H9 (cell line): ENCODE results near the gene GET3. TPM values are rescaled to one million over a fixed set of nuclear protein-coding genes. Genes with fewer than 3 reads are reported as not detected.

ENCODE experiments used
- DNase-seq: peaks from one replicate; pipeline ENCODE4 v3.0.0-alpha.2; 2017
- H2AFZ ChIP-seq: one replicate; pipeline ENCODE4 v1.6.1; 2013; ENCODE audit warnings: mild to moderate bottlenecking, low read length, control low read depth, moderate library complexity
- H2AK5ac ChIP-seq: 2 replicates; pipeline ENCODE4 v1.6.1; 2013; ENCODE audit warnings: low read length, control low read depth, mixed read lengths; ENCODE audit not compliant: insufficient read length
- H2BK120ac ChIP-seq: one replicate; pipeline ENCODE4 v1.6.1; 2013; ENCODE audit warnings: low read depth, mild to moderate bottlenecking, low read length, control low read depth, inconsistent platforms; ENCODE audit not compliant: poor library complexity, severe bottlenecking
- H2BK12ac ChIP-seq: 2 replicates; pipeline ENCODE4 v1.6.1; 2013; ENCODE audit warnings: low read length, control low read depth, mixed read lengths, low read depth; ENCODE audit not compliant: insufficient read length
- H2BK15ac ChIP-seq: 2 replicates; pipeline ENCODE4 v1.6.1; 2013; ENCODE audit warnings: low read depth, low read length, control low read depth
- H2BK20ac ChIP-seq: one replicate; pipeline ENCODE4 v1.6.1; 2013; ENCODE audit warnings: low read depth, mild to moderate bottlenecking, low read length, control low read depth, inconsistent platforms; ENCODE audit not compliant: poor library complexity, severe bottlenecking
- H2BK5ac ChIP-seq: 2 replicates; pipeline ENCODE4 v1.6.1; 2013; ENCODE audit warnings: low read length, control low read depth, mixed read lengths; ENCODE audit not compliant: insufficient read length
- H3K14ac ChIP-seq: 2 replicates; pipeline ENCODE4 v1.6.1; 2013; ENCODE audit warnings: low read length, control low read depth; ENCODE audit not compliant: insufficient read depth
- H3K18ac ChIP-seq: 2 replicates; pipeline ENCODE4 v1.6.1; 2013; ENCODE audit warnings: low read depth, mild to moderate bottlenecking, mixed read lengths, low read length, control low read depth; ENCODE audit not compliant: insufficient read length
- H3K23ac ChIP-seq: 2 replicates; pipeline ENCODE4 v1.6.1; 2013; ENCODE audit warnings: low read length, control low read depth, mixed read lengths, low read depth; ENCODE audit not compliant: insufficient read length
- H3K23me2 ChIP-seq: 2 replicates; pipeline ENCODE4 v1.6.1; 2013; ENCODE audit warnings: low read depth, mild to moderate bottlenecking, mixed read lengths, low read length, control low read depth; ENCODE audit not compliant: insufficient read length, poor library complexity, severe bottlenecking
- H3K27ac ChIP-seq: 2 replicates; pipeline ENCODE4 v1.5.1; 2013; ENCODE audit warnings: low read length, control low read depth, mixed read lengths, low read depth; ENCODE audit not compliant: insufficient read length
- H3K27me3 ChIP-seq: 2 replicates; pipeline ENCODE4 v1.6.1; 2013; ENCODE audit warnings: low read length, control low read depth, inconsistent platforms; ENCODE audit not compliant: insufficient read depth
- H3K4ac ChIP-seq: 2 replicates; pipeline ENCODE4 v1.6.1; 2013; ENCODE audit warnings: low read depth, mild to moderate bottlenecking, control low read depth, inconsistent platforms, low read length, moderate library complexity
- H3K4me1 ChIP-seq: 2 replicates; pipeline ENCODE4 v1.6.1; 2013; ENCODE audit warnings: low read length, control low read depth, inconsistent platforms; ENCODE audit not compliant: insufficient read depth
- H3K4me2 ChIP-seq: 2 replicates; pipeline ENCODE4 v1.6.1; 2013; ENCODE audit warnings: low read length, control low read depth, mixed read lengths; ENCODE audit not compliant: insufficient read length, insufficient read depth
- H3K56ac ChIP-seq: 2 replicates; pipeline ENCODE4 v1.6.1; 2013; ENCODE audit warnings: low read depth, mild to moderate bottlenecking, mixed read lengths, low read length, control low read depth; ENCODE audit not compliant: insufficient read length
- H3K79me1 ChIP-seq: 2 replicates; pipeline ENCODE4 v1.6.1; 2013; ENCODE audit warnings: low read depth, mild to moderate bottlenecking, moderate library complexity, low read length, control low read depth, inconsistent platforms; ENCODE audit not compliant: insufficient read depth, poor library complexity, severe bottlenecking
- H3K79me2 ChIP-seq: 2 replicates; pipeline ENCODE4 v1.6.1; 2013; ENCODE audit warnings: low read length, control low read depth, inconsistent platforms; ENCODE audit not compliant: insufficient read depth
- H3K9ac ChIP-seq: 2 replicates; pipeline ENCODE4 v1.6.1; 2013; ENCODE audit warnings: low read length, control low read depth, mixed read lengths; ENCODE audit not compliant: insufficient read length; ENCODE audit errors: extremely low read depth
- H3K9me3 ChIP-seq: one replicate; pipeline ENCODE4 v1.6.1; 2013; ENCODE audit warnings: low read depth, low read length, inconsistent platforms; ENCODE audit not compliant: control insufficient read depth
- H3T11ph ChIP-seq: one replicate; pipeline ENCODE4 v1.6.1; 2013; ENCODE audit warnings: mild to moderate bottlenecking, low read length, control low read depth, inconsistent platforms
- H4K20me1 ChIP-seq: one replicate; pipeline ENCODE4 v1.6.1; 2013; ENCODE audit not compliant: control insufficient read depth, insufficient read length, insufficient read depth
- H4K5ac ChIP-seq: 2 replicates; pipeline ENCODE4 v1.6.1; 2013; ENCODE audit warnings: low read depth, mild to moderate bottlenecking, mixed read lengths, low read length, control low read depth; ENCODE audit not compliant: insufficient read length
- H4K8ac ChIP-seq: replicated peaks from 2 replicates; pipeline ENCODE4 v1.6.1; 2013; ENCODE audit warnings: low read length, control low read depth, mixed read lengths, low read depth; ENCODE audit not compliant: insufficient read length
- H4K91ac ChIP-seq: 2 replicates; pipeline ENCODE4 v1.6.1; 2013; ENCODE audit warnings: low read depth, mild to moderate bottlenecking, moderate library complexity, mixed read lengths, low read length, control low read depth; ENCODE audit not compliant: insufficient read length
- H3K27ac Mint-ChIP-seq, 3 experiments: 2 replicates in 2 of 3; 3 replicates in 1 of 3; pipeline ENCODE4 v1.8.0; 2020 to 2021; ENCODE audit warnings: mixed read lengths in 3 of 3, mild to moderate bottlenecking in 1 of 3, moderate library complexity in 1 of 3
- H3K27me3 Mint-ChIP-seq: 2 replicates; pipeline ENCODE4 v1.8.0; 2021; ENCODE audit warnings: low read depth, mild to moderate bottlenecking, moderate library complexity, mixed read lengths
- H3K36me3 Mint-ChIP-seq, 3 experiments: 2 replicates in 2 of 3; 3 replicates in 1 of 3; pipeline ENCODE4 v1.8.0; 2020 to 2021; ENCODE audit warnings: low read depth in 3 of 3, mixed read lengths in 3 of 3; ENCODE audit not compliant: insufficient read depth in 1 of 3
- H3K4me1 Mint-ChIP-seq, 2 experiments: 2 replicates each; pipeline ENCODE4 v1.8.0; 2020; ENCODE audit warnings: mixed read lengths in 2 of 2
- H3K4me3 Mint-ChIP-seq, 2 experiments: 2 replicates in 1 of 2; 3 replicates in 1 of 2; pipeline ENCODE4 v1.8.0; 2020 to 2021; ENCODE audit warnings: mild to moderate bottlenecking in 2 of 2, mixed read lengths in 2 of 2, moderate library complexity in 1 of 2
- H3K9me3 Mint-ChIP-seq, 2 experiments: 2 replicates in 1 of 2; 3 replicates in 1 of 2; pipeline ENCODE4 v1.8.0; 2020; ENCODE audit warnings: mild to moderate bottlenecking in 2 of 2, mixed read lengths in 2 of 2, moderate library complexity in 1 of 2
- CTCF ChIP-seq: fragments of 200-600 bp; sonication (generic); conservative IDR thresholded peaks from 3 replicates; pipeline ENCODE4 v1.8.0; 2021; ENCODE audit warnings: antibody characterized with exemption, mild to moderate bottlenecking
- WGBS: extraction: QIAGEN DNeasy Blood & Tissue Kit; methylation state at CpG from one replicate; pipeline ENCODE4 v1.1.7; 2013; ENCODE audit warnings: missing lambda C conversion rate, low lambda C conversion rate, mixed read lengths; ENCODE audit not compliant: insufficient read length; ENCODE audit errors: extremely low coverage; 5-methylcytosine and 5-hydroxymethylcytosine counted together
- total RNA-seq: library from RNA; stranded (reverse); gene quantifications from 2 replicates; pipeline ENCODE4 v1.2.1, GENCODE V29; 2021

Gene GET3
- total RNA-seq, 1 experiment from 2014 or later: 81.6 TPM

- no peak overlapping the region for H2BK120ac ChIP-seq
- H3K9me3 Mint-ChIP-seq: no peaks in the 10 kb centered on the region
- no peak overlapping the region for H4K8ac ChIP-seq
- WGBS: no CpG with 5 or more reads among the region's 16 CpGs
- no peak overlapping the region for H3K23ac ChIP-seq
- no peak overlapping the region for H2BK20ac ChIP-seq
- peaks cover 2 to 15% (median 7%) of the 10 kb centered on the region in 3 experiments; a peak in 6 of 7 replicates for H3K36me3 Mint-ChIP-seq
- 0 out of 4 replicates have a peak, but pooled peaks cover 0 to 2% of the 10 kb centered on the region in 2 experiments for H3K4me1 Mint-ChIP-seq
- H3K4me2 ChIP-seq: no peak overlapping the region
- no peak overlapping the region for H3K56ac ChIP-seq
- no peak overlapping the region for H3K27ac Mint-ChIP-seq
- no peak overlapping the region for H3K9ac ChIP-seq
- no peak overlapping the region for H3T11ph ChIP-seq
- peaks cover 3% of the 10 kb centered on the region for H4K20me1 ChIP-seq
- TF ChIP-seq CTCF: no peak
- H2BK15ac ChIP-seq: no peak overlapping the region
- H4K91ac ChIP-seq: no peak overlapping the region
- no peak overlapping the region for H3K18ac ChIP-seq
- no peaks in the 10 kb centered on the region for H3K79me1 ChIP-seq
- H2AFZ ChIP-seq: no peak overlapping the region
- H3K23me2 ChIP-seq: peaks cover 4% of the 10 kb centered on the region
- no peak overlapping the region for H3K4ac ChIP-seq
- no peaks in the 10 kb centered on the region; the same call in 1 of the 2 replicates for H3K27me3 Mint-ChIP-seq
- no peak for DNase-seq
- no peaks in the 10 kb centered on the region for H3K9me3 ChIP-seq
- H3K4me1 ChIP-seq: 0 out of 2 replicates have a peak, but pooled peaks cover 2% of the 10 kb centered on the region
- no peak overlapping the region for H2AK5ac ChIP-seq
- no peak overlapping the region for H2BK5ac ChIP-seq
- H4K5ac ChIP-seq: no peak overlapping the region
- H3K27me3 ChIP-seq: no peaks in the 10 kb centered on the region
- no peak overlapping the region for H3K27ac ChIP-seq
- H3K4me3 Mint-ChIP-seq: no peak overlapping the region
- H2BK12ac ChIP-seq: no peak overlapping the region
- no peaks in the 10 kb centered on the region for H3K79me2 ChIP-seq
- no peak overlapping the region for H3K14ac ChIP-seq
These were observed 42.7 kb upstream of the GET3 start for GRCh38 chr19:12694641-12695040.
